ENCODE data around the gene KIAA2012. TPM values are rescaled to one million over a fixed set of nuclear protein-coding genes. Genes with fewer than 3 reads are reported as not detected.
"Not testable (repeated sequence)": the region's sequence is repeated elsewhere in the genome, so short reads cannot be mapped to it uniquely, and the experiment has no call there.

KIAA2012 gene
- total RNA-seq, 1 donor from 2014 or later, result not detected

GRCh38 chr2:202133200-202133908 lies 60.3 kb downstream of the KIAA2012 start:
- Mint-ChIP-seq H3K36me3 (ENCODE audit: low read depth) (no peaks in the 10 kb centered on the region), H3K4me3 (no peak overlapping the region), H3K4me1 (no peaks in the 10 kb centered on the region), H3K27ac (no peak overlapping the region), H3K27me3 (no peaks in the 10 kb centered on the region), H3K9me3 (no peaks in the 10 kb centered on the region)
- DNase-seq (no peak), ATAC-seq (ENCODE audit: low read depth) (no peak)
- intact Hi-C loops (cut with micrococcal nuclease), result no loop called here
- CTCF ChIA-PET, result no interaction called here
- TF ChIP-seq, protein P1, sequence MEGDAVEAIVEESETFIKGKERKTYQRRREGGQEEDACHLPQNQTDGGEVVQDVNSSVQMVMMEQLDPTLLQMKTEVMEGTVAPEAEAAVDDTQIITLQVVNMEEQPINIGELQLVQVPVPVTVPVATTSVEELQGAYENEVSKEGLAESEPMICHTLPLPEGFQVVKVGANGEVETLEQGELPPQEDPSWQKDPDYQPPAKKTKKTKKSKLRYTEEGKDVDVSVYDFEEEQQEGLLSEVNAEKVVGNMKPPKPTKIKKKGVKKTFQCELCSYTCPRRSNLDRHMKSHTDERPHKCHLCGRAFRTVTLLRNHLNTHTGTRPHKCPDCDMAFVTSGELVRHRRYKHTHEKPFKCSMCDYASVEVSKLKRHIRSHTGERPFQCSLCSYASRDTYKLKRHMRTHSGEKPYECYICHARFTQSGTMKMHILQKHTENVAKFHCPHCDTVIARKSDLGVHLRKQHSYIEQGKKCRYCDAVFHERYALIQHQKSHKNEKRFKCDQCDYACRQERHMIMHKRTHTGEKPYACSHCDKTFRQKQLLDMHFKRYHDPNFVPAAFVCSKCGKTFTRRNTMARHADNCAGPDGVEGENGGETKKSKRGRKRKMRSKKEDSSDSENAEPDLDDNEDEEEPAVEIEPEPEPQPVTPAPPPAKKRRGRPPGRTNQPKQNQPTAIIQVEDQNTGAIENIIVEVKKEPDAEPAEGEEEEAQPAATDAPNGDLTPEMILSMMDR (IDR thresholded peaks at IDR 0.05), result no peak
- POLR2A ChIA-PET, result no interaction called here

DNA sequence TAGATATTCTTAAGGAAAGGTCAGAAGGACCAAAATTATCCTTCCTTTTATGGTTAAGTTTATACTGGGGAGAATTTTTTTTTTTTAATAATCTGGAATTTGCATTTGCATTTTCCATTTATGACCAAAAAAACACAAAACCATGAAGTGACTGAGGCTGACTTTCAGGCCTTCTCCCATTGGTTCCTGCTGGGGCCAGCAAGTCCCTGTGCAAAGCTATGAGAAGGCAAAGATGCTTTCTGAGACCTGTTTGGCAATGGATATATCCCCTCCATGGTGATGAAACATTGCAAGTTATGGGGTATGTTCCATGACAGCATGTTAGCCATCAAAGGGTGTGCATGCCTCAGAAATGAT lies 60.8 kb downstream of the KIAA2012 start:
- H3K4me1 Mint-ChIP-seq, result no peaks in the 10 kb centered on the region
- no peaks in the 10 kb centered on the region for H3K36me3 Mint-ChIP-seq (ENCODE audit: low read depth)
- H3K27me3 Mint-ChIP-seq, result no peaks in the 10 kb centered on the region
- H3K4me3 Mint-ChIP-seq, result no peak overlapping the region
- POLR2A ChIA-PET, result no interaction called here
- H3K9me3 Mint-ChIP-seq, result no peaks in the 10 kb centered on the region
- TF ChIP-seq, protein P1 (IDR thresholded peaks at IDR 0.05), result no peak
- intact Hi-C loops (cut with micrococcal nuclease), result no loop called here
- CTCF ChIA-PET, result no interaction called here
- H3K27ac Mint-ChIP-seq, result no peak overlapping the region
- no peak for ATAC-seq (ENCODE audit: low read depth)
- DNase-seq, result no peak

GRCh38 chr2:202135091-202135874 lies 62.2 kb downstream of the KIAA2012 start:
- TF ChIP-seq, protein P1 (IDR thresholded peaks at IDR 0.05), result no peak
- Mint-ChIP-seq H3K27me3 (no peaks in the 10 kb centered on the region), H3K36me3 (ENCODE audit: low read depth) (no peaks in the 10 kb centered on the region), H3K27ac (no peak overlapping the region), H3K4me1 (no peaks in the 10 kb centered on the region), H3K9me3 (no peaks in the 10 kb centered on the region), H3K4me3 (no peak overlapping the region)
- POLR2A ChIA-PET, result no interaction called here
- DNase-seq (no peak), ATAC-seq (ENCODE audit: low read depth) (no peak)
- CTCF ChIA-PET, result no interaction called here
- intact Hi-C loops (cut with micrococcal nuclease), result no loop called here

DNA sequence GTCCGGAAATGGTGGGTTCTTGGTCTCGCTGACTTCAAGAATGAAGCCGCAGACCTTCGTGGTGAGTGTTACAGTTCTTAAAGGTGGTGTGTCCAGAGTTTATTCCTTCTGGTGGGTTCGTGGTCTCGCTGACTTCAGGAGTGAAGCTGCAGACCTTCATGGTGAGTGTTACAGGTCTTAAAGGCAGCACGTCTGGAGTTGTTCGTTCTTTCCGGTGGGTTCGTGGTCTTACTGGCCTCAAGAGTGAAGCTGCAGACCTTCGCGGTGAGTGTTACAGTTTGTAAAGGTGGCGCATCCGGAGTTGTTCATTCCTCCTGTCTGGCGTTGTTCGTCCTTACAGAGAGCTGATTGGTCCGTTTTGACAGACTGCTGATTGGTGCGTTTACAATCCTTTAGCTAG lies 63.0 kb downstream of the KIAA2012 start:
- H3K27ac Mint-ChIP-seq; H3K9me3 Mint-ChIP-seq; POLR2A ChIA-PET; H3K36me3 Mint-ChIP-seq (ENCODE audit: low read depth); H3K27me3 Mint-ChIP-seq; CTCF ChIA-PET; H3K4me3 Mint-ChIP-seq; H3K4me1 Mint-ChIP-seq; DNase-seq; ATAC-seq (ENCODE audit: low read depth); intact Hi-C loops (cut with micrococcal nuclease): not testable (repeated sequence)

DNA sequence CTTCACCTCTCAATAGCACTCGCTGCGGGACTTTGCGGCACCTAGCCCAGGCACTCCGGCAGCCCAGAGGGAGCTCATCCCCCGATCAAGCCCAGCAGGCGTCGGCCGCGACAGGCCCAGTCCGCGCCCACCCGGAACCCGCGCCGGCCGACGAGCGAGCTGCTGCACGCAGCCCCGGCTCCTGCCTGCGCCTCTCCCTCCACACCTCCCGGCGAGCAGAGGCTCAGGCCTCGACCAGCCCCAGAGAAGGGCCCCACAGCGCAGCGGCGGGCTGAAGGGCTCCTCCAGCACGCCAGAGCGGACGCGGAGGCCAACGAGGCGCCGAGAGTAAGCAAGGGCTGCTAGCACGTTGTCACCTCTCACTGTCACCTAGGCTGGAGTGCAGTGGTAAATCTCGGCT lies 63.5 kb downstream of the KIAA2012 start:
- no peak for DNase-seq
- CTCF ChIA-PET, result no interaction called here
- no peak overlapping the region for H3K27ac Mint-ChIP-seq

More for the DNA sequence above, 63.5 kb downstream of the KIAA2012 start:
- no peaks in the 10 kb centered on the region for H3K27me3 Mint-ChIP-seq
- TF ChIP-seq, protein P1 (IDR thresholded peaks at IDR 0.05), result no peak
- H3K4me1 Mint-ChIP-seq, result peaks cover 6% of the 10 kb centered on the region
- POLR2A ChIA-PET, result no interaction called here
- no peaks in the 10 kb centered on the region for H3K36me3 Mint-ChIP-seq (ENCODE audit: low read depth)
- no peaks in the 10 kb centered on the region for H3K9me3 Mint-ChIP-seq
- H3K4me3 Mint-ChIP-seq, result no peak overlapping the region
- intact Hi-C loops (cut with micrococcal nuclease), result no loop called here
- no peak for ATAC-seq (ENCODE audit: low read depth)

Measured in activated B cell treated with CpG ODN at 0.5 μM for 24 hours (primary cell).